Dermis blood vessel endothelial cell (primary cell): ENCODE data around the gene MBD3L2. TPM values are rescaled to one million over a fixed set of nuclear protein-coding genes. Genes with fewer than 3 reads are reported as not detected.

Source experiments
- DNase-seq: peaks from one replicate; pipeline ENCODE4 v3.0.0; 2010
- total RNA-seq: library from RNA; depleted of rRNA; stranded (reverse); fragments of >200 nt; gene quantifications from 2 replicates; pipeline ENCODE4 v1.2.3, GENCODE V29; 2014

MBD3L2 gene
- total RNA-seq, 1 donor from 2014 or later: not detected

DNA sequence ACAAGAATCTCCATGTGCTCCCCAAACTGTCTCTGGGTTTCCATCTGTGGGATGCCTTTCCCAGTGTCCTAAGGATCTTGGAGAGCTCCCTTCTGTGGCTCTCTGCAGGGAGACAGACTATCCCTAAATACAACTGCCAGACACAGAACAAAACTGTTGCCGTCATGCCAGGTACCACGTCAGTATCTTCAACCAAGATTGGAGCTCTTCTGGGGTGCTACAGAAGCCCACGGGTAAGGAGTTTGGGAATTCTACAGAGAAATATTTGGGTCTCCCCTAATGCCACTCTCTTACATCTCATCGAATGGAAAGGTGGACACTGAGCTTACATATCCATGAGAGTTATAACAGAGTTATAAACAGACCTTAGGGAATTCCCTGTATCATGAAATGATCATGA, 14.2 kb downstream of the MBD3L2 start:
- DNase-seq: no peak

DNA sequence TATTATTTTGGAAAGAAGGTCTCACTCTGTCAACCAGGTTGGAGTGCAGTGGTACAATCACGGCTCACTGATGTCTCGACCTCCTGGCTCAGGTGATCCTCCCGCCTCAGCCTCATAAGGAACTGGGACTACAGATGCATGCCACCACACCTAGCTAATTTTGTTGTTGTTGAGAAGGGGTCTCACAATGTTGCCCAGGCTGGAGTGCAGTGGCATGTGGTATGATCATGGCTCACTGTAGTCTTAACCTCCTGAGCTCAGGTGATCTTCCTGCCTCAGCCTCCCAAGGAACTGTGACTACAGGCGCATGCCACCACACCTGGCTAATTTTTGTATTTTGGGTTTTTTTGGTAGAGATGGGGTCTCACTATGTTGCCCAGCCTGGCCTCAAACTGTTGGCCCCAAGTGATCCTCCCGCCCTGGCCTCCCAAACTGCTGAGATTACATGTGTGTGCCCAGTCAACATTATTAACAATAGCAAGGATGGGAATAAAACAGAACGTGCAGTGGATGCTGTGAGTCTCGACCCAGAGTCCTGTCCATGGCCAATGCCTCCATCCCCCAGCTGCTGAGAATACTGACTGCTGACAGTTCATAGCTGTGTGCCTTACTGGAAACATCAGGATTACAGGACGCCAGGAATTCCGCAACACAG, 14.8 kb downstream of the MBD3L2 start:
- no peak for DNase-seq

DNA sequence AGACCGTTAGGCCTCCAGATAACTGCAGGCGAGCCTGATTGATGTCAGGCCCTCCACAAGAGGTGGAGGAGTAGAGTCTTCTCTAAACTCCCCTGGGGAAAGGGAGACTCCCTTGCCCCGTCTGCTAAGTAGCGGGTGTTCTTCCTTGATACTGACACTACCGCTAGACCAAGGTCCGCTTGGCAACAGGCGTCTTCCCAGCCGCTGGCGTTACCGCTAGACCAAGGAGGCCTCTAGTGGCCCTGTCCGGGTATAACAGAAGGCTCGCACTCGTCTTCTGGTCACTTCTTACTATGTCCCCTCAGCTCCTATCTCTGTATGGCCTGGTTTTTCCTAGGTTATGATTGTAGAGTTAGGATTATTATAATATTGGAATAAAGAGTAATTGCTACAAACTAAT, 18.0 kb downstream of the MBD3L2 start:
- DNase-seq: peak; percentile 42

GRCh38 chr19:7067716-7068115, 18.6 kb downstream of the MBD3L2 start:
- DNase-seq: no peak

DNA sequence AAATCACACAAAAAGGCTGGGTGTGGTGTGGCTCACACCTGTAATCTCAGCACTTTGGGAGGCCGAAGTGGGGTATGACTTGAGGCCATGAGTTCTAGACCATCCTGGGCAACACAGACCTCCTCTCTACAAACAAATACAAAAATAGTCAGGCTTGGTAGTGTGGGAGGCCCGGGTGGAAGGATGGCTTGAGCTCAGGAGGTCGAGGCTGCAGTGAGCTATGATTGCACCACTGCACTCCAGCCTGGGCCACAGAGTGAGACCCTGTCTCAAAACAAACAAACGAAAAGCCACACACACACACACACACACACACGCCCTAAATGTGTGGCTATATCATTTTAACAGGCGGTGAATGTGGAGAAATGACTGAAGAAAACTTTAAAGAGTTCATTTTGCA, 19.5 kb downstream of the MBD3L2 start:
- no peak for DNase-seq

- DNase-seq: peak; percentile 98
Observed at GRCh38 chr19:7069042-7069903, 20.2 kb downstream of the MBD3L2 start, which contains the start of gene ZNF557. ZNF557 (plus strand) TSS chr19:7069703; CDS start chr19:7075075, 5,372 bp downstream.

DNA sequence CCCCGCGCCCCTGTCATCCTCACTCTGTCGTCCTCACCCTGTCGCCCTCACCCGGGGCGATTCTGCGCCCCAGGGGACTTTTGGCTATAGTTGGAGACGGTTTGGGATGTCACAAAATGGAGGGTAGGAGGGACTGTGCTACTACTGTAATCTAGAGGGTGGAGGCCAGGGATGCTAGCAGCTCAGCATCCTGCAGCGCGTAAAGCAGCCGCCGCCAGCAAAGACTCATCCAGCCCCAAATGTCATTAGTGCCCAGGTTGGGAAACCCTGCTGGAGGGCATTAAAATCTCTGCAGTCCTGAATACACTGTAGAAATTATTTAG, 20.7 kb downstream of the MBD3L2 start:
- DNase-seq: peak; percentile 39

- no peak for DNase-seq
Observed at GRCh38 chr19:7072541-7072940, 23.4 kb downstream of the MBD3L2 start.

DNA sequence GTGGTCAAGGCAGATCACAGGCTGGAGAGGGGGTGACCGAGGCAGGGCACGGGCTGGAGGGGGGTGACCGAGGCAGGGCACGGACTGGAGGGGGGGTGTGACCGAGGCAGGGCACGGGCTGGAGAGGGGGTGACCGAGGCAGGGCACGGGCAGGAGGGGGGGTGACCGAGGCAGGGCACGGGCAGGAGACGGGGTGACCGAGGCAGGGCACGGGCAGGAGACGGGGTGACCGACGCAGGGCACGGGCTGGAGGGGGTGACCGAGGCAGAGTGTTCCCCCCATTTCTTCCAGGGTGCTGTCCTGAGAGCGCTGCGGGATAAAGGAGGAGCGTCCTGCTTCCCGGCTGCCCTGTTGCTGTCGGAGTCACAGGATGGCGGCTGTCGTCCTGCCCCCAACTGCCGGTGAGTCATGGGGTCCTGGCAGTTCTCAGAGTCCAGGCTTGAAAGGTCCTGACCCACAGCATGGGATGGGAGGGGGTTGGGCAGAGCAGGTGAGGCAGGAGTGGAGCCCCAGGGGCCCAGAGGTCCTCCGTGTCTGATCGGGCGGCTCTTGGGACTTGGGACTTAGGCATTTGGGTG, 25.7 kb downstream of the MBD3L2 start:
- no peak for DNase-seq

- DNase-seq: no peak
Observed at GRCh38 chr19:7076151-7076550, 27.0 kb downstream of the MBD3L2 start.

DNA sequence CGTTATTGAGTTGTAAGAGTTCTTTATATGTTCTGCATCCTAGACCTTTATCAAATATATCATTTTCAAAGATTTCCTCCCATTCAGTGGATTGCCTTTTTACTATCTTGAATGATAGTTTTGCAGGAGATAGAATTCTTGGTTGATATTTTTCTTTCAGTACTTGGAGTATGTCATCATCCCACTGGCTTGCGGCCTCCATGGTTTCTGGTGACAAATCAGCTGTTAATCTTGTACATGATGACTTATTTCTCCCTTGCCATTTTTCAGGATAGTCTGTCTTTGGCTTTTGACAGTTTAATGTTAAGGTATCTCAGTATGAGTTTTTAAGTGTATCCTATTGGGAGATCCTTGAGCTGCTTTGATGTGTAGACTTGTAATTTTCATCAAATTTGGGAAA, 28.9 kb downstream of the MBD3L2 start:
- DNase-seq: no peak

GRCh38 chr19:7083076-7083956, 34.2 kb downstream of the MBD3L2 start:
- DNase-seq: peak; percentile 37

DNA sequence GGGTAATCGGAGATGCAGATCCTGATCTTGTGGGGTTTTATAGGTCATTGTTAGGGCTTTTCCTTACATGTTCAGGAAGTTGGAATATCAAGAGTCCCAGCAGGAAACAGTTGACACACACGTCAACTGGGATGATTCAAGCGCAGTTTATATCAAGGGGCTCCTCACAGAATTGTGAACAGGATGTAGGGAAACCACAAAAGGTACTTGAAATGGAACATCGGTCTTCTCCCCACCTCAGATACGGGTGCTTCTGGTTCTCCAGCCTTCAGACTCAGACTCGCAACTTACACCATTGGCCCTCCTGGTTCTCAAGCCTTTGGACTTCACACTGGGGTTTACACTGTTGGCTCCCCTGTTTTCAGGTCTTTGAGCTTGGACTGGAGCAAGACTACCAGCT, 39.9 kb downstream of the MBD3L2 start:
- no peak for DNase-seq

GRCh38 chr19:7098096-7098495, 49.0 kb downstream of the MBD3L2 start:
- no peak for DNase-seq

GRCh38 chr19:7098701-7099596, 49.8 kb downstream of the MBD3L2 start:
- DNase-seq: peak; percentile 91

DNA sequence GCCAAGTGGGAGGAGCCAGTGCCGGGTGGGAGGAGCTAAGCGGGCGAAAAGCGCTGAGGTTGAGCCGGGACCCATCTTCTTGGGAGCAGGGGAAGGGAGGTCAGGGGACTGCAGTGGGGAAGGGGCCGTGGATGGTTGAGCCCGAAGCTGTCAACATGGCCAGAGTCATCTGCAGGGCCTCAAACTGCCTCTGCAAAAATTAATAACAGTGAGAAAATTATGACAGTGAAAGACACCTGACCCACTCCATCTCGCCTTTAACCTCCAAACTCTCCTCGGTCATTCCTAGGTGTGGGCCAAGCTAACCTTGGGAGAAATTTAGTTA, 50.4 kb downstream of the MBD3L2 start:
- no peak for DNase-seq

Other genes starting within 250 kb of the MBD3L2 start
- not detected in 2 replicates for gene ADGRE1, start 161.7 kb upstream of the MBD3L2 start, total RNA-seq
- not detected in 2 replicates for gene MBD3L2B, start 27.9 kb upstream of the MBD3L2 start, total RNA-seq
- gene MBD3L5, start 18.7 kb upstream of the MBD3L2 start, total RNA-seq: not detected in 2 replicates
- gene MBD3L4, start 9.1 kb upstream of the MBD3L2 start, total RNA-seq: not detected in 2 replicates
- not detected in 2 replicates for gene MBD3L3, start 9.4 kb downstream of the MBD3L2 start, total RNA-seq
- gene ZNF557, start 20.4 kb downstream of the MBD3L2 start, total RNA-seq: 14.9 and 22.3 TPM in 2 replicates
- 41.7 and 76.2 TPM in 2 replicates for gene INSR, start 245.1 kb downstream of the MBD3L2 start, total RNA-seq